ENCODE data around the gene C1GALT1. TPM values are rescaled to one million over a fixed set of nuclear protein-coding genes. Genes with fewer than 3 reads are reported as not detected.
"Not testable (repeated sequence)": the region's sequence is repeated elsewhere in the genome, so short reads cannot be mapped to it uniquely, and the experiment has no call there.

C1GALT1 gene
- total RNA-seq, 1 donor from 2014 or later = 44.2 TPM

DNA sequence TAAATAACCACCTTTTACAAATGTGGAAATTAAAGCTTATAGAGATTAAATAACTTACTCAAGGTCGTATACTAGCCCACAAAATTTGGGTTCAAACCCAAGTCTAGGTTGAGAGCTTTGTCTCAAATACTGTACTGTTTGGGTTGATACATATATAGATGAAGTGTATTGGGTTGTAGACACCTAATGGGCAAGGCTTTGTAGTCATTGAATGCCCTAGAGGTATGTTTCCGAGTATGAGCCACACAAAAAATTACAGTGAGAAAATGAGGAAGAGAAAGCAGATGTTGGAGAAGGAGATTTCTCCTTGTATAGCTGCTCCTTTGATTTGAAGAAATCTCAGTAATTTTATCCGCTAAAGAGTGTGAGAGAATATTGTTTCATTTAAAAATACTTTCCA is 60.6 kb downstream of the C1GALT1 start:
- TF ChIP-seq CTCF (IDR thresholded peaks at IDR 0.05) = no peak
- Mint-ChIP-seq H3K9me3 (no peaks in the 10 kb centered on the region), H3K27me3 (no peaks in the 10 kb centered on the region), H3K27ac (peak overlapping the region; percentile 76), H3K4me3 (no peak overlapping the region), H3K36me3 (ENCODE audit: low read depth) (peaks cover 53% of the 10 kb centered on the region), H3K4me1 (peaks cover 49% of the 10 kb centered on the region)
- DNase-seq = no peak
- ChIA-PET POLR2A (interaction anchor here (1.2 to 1.4 kb wide), 2 partner anchors 17 to 61 kb away, joined by 3 to 6 read pairs; partner anchors contain the start of gene C1GALT1), CTCF (interaction anchor here (1.2 to 1.7 kb wide), 2 partner anchors 61 to 140 kb away, joined by 3 to 5 read pairs; partner anchors contain the start of gene C1GALT1)
- peak; percentile 47 for ATAC-seq (ENCODE audit: low read depth)
- intact Hi-C loops (cut with micrococcal nuclease) = loop anchor here (1.0 kb wide), 1 partner anchor 8 kb away; no protein-coding TSS in a partner anchor

DNA sequence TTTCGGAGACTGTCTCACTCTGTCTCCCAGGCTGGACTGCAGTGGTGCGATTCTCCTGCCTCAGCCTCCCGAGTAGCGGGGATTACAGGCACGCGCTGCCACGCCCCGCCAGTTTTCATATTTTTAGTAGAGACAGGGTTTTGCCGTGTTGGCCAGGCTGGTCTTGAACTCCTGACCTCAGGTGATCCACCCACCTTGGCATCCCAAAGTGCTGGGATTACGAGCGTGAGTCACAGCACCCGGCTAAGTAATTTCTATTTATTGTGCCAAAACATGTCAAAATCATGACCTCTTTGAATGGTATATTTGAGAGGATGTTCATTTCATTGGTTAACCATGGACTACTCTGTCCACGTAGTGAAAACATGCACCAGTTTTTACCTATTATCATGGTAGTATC is 62.9 kb downstream of the C1GALT1 start:
- H3K27ac Mint-ChIP-seq; H3K4me3 Mint-ChIP-seq; ATAC-seq (ENCODE audit: low read depth); DNase-seq; CTCF ChIA-PET; POLR2A ChIA-PET; H3K9me3 Mint-ChIP-seq; intact Hi-C loops (cut with micrococcal nuclease); H3K27me3 Mint-ChIP-seq: not testable (repeated sequence)
- Mint-ChIP-seq H3K4me1 (peaks cover 59% of the 10 kb centered on the region), H3K36me3 (ENCODE audit: low read depth) (peaks cover 31% of the 10 kb centered on the region)

DNA sequence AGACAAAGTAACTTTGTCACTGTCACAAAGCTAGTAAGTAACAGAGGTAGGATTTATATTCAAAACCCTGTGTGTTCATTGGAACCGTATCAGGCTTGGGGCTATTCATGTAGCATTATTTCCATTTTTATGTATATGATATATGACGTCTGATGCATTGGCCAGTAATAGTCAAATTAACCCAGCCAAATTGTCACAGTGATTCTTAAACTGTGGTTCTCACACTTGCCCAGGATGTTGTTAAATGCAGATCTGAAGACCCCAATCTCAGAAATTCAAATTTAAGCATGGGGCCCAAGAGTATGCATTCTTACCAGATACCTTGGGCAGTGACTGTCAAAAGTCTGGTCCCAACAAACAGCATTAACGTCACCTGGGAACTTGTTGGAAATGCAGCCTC is 63.9 kb downstream of the C1GALT1 start:
- H3K4me1 Mint-ChIP-seq = peaks cover 66% of the 10 kb centered on the region
- ATAC-seq (ENCODE audit: low read depth) (no peak), DNase-seq (no peak)
- no peak overlapping the region for H3K27ac Mint-ChIP-seq
- ChIA-PET CTCF (no interaction called here), POLR2A (no interaction called here)
- peaks cover 27% of the 10 kb centered on the region for H3K36me3 Mint-ChIP-seq (ENCODE audit: low read depth)
- no peak overlapping the region for H3K4me3 Mint-ChIP-seq
- no peaks in the 10 kb centered on the region for H3K27me3 Mint-ChIP-seq
- no peaks in the 10 kb centered on the region for H3K9me3 Mint-ChIP-seq
- TF ChIP-seq CTCF (IDR thresholded peaks at IDR 0.05) = no peak
- intact Hi-C loops (cut with micrococcal nuclease) = no loop called here

- no peak for TF ChIP-seq CTCF (IDR thresholded peaks at IDR 0.05)
- DNase-seq = no peak
- H3K36me3 Mint-ChIP-seq (ENCODE audit: low read depth) = peaks cover 23% of the 10 kb centered on the region
- ChIA-PET CTCF (no interaction called here), POLR2A (no interaction called here)
- no peaks in the 10 kb centered on the region for H3K27me3 Mint-ChIP-seq
- peak overlapping the region; percentile 78 for H3K27ac Mint-ChIP-seq
- no peak for ATAC-seq (ENCODE audit: low read depth)
- peaks cover 73% of the 10 kb centered on the region for H3K4me1 Mint-ChIP-seq
- no peaks in the 10 kb centered on the region for H3K9me3 Mint-ChIP-seq
- intact Hi-C loops (cut with micrococcal nuclease) = loop anchor here (2.0 kb wide), 1 partner anchor 13 kb away; no protein-coding TSS in a partner anchor
- H3K4me3 Mint-ChIP-seq = peak overlapping the region; percentile 61
Observed at GRCh38 chr7:7247658-7248057, 65.3 kb downstream of the C1GALT1 start.

DNA sequence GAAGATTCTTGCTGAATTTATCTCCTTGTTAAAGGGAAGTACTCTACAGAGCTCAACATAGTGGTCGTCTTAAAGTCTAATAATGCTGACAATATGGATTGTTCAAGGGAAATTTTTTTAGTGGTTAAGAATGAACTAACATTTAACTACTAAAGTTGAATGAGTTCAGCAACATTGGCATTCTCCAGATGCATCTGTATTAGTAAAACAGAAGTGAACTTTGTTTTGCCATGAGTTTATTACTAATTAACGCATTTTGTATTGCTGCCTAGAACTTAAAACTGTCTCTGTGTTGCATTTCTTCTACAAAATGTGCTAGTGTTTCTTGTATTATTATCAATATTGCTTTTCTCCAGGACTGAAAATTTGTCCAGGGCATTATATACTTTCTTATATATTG is 67.5 kb downstream of the C1GALT1 start:
- H3K27ac Mint-ChIP-seq = no peak overlapping the region

More for the DNA sequence above, 67.5 kb downstream of the C1GALT1 start:
- H3K36me3 Mint-ChIP-seq (ENCODE audit: low read depth) = peaks cover 9% of the 10 kb centered on the region
- peaks cover 78% of the 10 kb centered on the region for H3K4me1 Mint-ChIP-seq
- H3K9me3 Mint-ChIP-seq = no peaks in the 10 kb centered on the region
- H3K27me3 Mint-ChIP-seq = no peaks in the 10 kb centered on the region
- no peak overlapping the region for H3K4me3 Mint-ChIP-seq
- no peak for DNase-seq
- TF ChIP-seq CTCF (IDR thresholded peaks at IDR 0.05) = no peak
- intact Hi-C loops (cut with micrococcal nuclease) = loop anchor here (1.0 to 10.0 kb wide), 5 partner anchors 8 to 865 kb away; no protein-coding TSS in a partner anchor
- ChIA-PET CTCF (interaction anchor here (1.0 kb wide), 1 partner anchor 10 kb away, joined by 4 read pairs; no protein-coding TSS in a partner anchor), POLR2A (interaction anchor here (1.3 to 3.9 kb wide), 5 partner anchors 9 to 390 kb away, joined by 3 to 32 read pairs (median 4); partner anchors contain the start of genes C1GALT1 and UMAD1)
- no peak for ATAC-seq (ENCODE audit: low read depth)
